Osteoblast (primary cell): Measurements from ENCODE around the gene PHIP. TPM values are rescaled to one million over a fixed set of nuclear protein-coding genes. Genes with fewer than 3 reads are reported as not detected.

Experiments used
- DNase-seq: peaks from one replicate; pipeline ENCODE4 v3.0.0; 2011; ENCODE audit warnings: low spot score, mixed read lengths; ENCODE audit not compliant: insufficient read length; ENCODE audit errors: missing footprints
- H2AFZ ChIP-seq: 2 replicates; pipeline ENCODE4 v1.6.0; 2011; ENCODE audit warnings: mild to moderate bottlenecking, low read length
- H3K27ac ChIP-seq: 2 replicates; pipeline ENCODE4 v1.5.1; 2011; ENCODE audit warnings: mild to moderate bottlenecking, low read depth, low read length, moderate library complexity
- H3K27me3 ChIP-seq: 2 replicates; pipeline ENCODE4 v1.6.0; 2012; ENCODE audit warnings: mild to moderate bottlenecking, control low read depth, inconsistent platforms, low read length, moderate library complexity; ENCODE audit not compliant: insufficient read depth
- H3K36me3 ChIP-seq: 2 replicates; pipeline ENCODE4 v1.5.1; 2011; ENCODE audit warnings: mild to moderate bottlenecking, low read length, control low read depth, moderate library complexity; ENCODE audit not compliant: insufficient read depth
- H3K4me1 ChIP-seq: 2 replicates; pipeline ENCODE4 v1.5.1; 2011; ENCODE audit warnings: mild to moderate bottlenecking, low read length, control low read depth, moderate library complexity; ENCODE audit not compliant: insufficient read depth
- H3K4me2 ChIP-seq: 2 replicates; pipeline ENCODE4 v1.6.0; 2011; ENCODE audit warnings: mild to moderate bottlenecking, low read length; ENCODE audit not compliant: insufficient read depth
- H3K4me3 ChIP-seq: fragments of 200-600 bp; sonication (generic); 3 replicates; pipeline ENCODE4 v1.5.1; 2012; ENCODE audit warnings: mild to moderate bottlenecking, low read length, inconsistent platforms; ENCODE audit not compliant: insufficient read depth
- H3K79me2 ChIP-seq: 2 replicates; pipeline ENCODE4 v1.6.0; 2012; ENCODE audit warnings: mild to moderate bottlenecking, low read length, control low read depth, inconsistent platforms; ENCODE audit not compliant: insufficient read depth
- H3K9me3 ChIP-seq: 2 replicates; pipeline ENCODE4 v1.5.1; 2011; ENCODE audit warnings: low read depth, low read length, control low read depth
- H4K20me1 ChIP-seq: 2 replicates; pipeline ENCODE4 v1.6.0; 2012; ENCODE audit warnings: mild to moderate bottlenecking, low read length, control low read depth; ENCODE audit not compliant: insufficient read depth
- CTCF ChIP-seq: IDR thresholded peaks from 2 replicates; pipeline ENCODE4 v1.5.1; 2011; ENCODE audit warnings: mild to moderate bottlenecking, low read depth, low read length, moderate library complexity; ENCODE audit errors: extremely low read depth
- total RNA-seq: library from RNA; depleted of rRNA; stranded (reverse); fragments of >200 nt; gene quantifications from 2 replicates; pipeline ENCODE4 v1.2.3, GENCODE V29; 2012

The PHIP gene
- total RNA-seq, 1 donor: 23.9 TPM

GRCh38 chr6:79030023-79030422, 48.0 kb downstream of the PHIP start:
- Histone ChIP-seq H4K20me1 (no peaks in the 10 kb centered on the region), H2AFZ (no peak overlapping the region), H3K4me1 (peaks cover 37% of the 10 kb centered on the region), H3K4me3 (no peak overlapping the region), H3K9me3 (no peaks in the 10 kb centered on the region), H3K36me3 (no peaks in the 10 kb centered on the region), H3K27ac (no peak overlapping the region), H3K79me2 (peaks cover 12% of the 10 kb centered on the region), H3K4me2 (no peak overlapping the region), H3K27me3 (no peaks in the 10 kb centered on the region)
- no peak for TF ChIP-seq CTCF
- DNase-seq: no peak

GRCh38 chr6:79028641-79029314, 49.3 kb downstream of the PHIP start:
- no peak for DNase-seq
- Histone ChIP-seq H3K27ac (no peak overlapping the region), H4K20me1 (no peaks in the 10 kb centered on the region), H3K36me3 (no peaks in the 10 kb centered on the region), H3K79me2 (peaks cover 9% of the 10 kb centered on the region), H2AFZ (no peak overlapping the region), H3K4me2 (no peak overlapping the region), H3K27me3 (no peaks in the 10 kb centered on the region), H3K4me1 (peaks cover 37% of the 10 kb centered on the region), H3K9me3 (no peaks in the 10 kb centered on the region), H3K4me3 (no peak overlapping the region)
- no peak for TF ChIP-seq CTCF

- Histone ChIP-seq H3K27me3 (no peaks in the 10 kb centered on the region), H3K9me3 (no peaks in the 10 kb centered on the region), H3K4me1 (peaks cover 4% of the 10 kb centered on the region), H3K36me3 (peaks cover 9% of the 10 kb centered on the region), H3K27ac (no peak overlapping the region), H2AFZ (no peak overlapping the region), H3K79me2 (no peaks in the 10 kb centered on the region), H3K4me2 (no peak overlapping the region), H3K4me3 (no peak overlapping the region), H4K20me1 (no peaks in the 10 kb centered on the region)
- TF ChIP-seq CTCF: no peak
- DNase-seq: no peak
Observed at GRCh38 chr6:79011940-79012339, 66.1 kb downstream of the PHIP start.

- H3K9me3 ChIP-seq: no peaks in the 10 kb centered on the region
- H3K4me3 ChIP-seq: no peak overlapping the region
- no peaks in the 10 kb centered on the region for H3K79me2 ChIP-seq
- no peaks in the 10 kb centered on the region for H3K27me3 ChIP-seq
- no peak for TF ChIP-seq CTCF
- no peak for DNase-seq
- no peak overlapping the region for H3K27ac ChIP-seq
- no peaks in the 10 kb centered on the region for H4K20me1 ChIP-seq
- peaks cover 7% of the 10 kb centered on the region for H3K36me3 ChIP-seq
- no peak overlapping the region for H3K4me2 ChIP-seq
- peaks cover 6% of the 10 kb centered on the region for H3K4me1 ChIP-seq
- H2AFZ ChIP-seq: no peak overlapping the region
Observed at GRCh38 chr6:79010422-79010821, 67.6 kb downstream of the PHIP start.
